K562 treated with DMSO at 1 percent for 12 hours (cell line): ENCODE measurements around the gene SLC25A20. TPM values are rescaled to one million over a fixed set of nuclear protein-coding genes. Genes with fewer than 3 reads are reported as not detected.

ENCODE experiments used
- total RNA-seq: library from RNA; unstranded; fragments of 300-600 nt; gene quantifications from 2 replicates; pipeline ENCODE4 v1.2.3, GENCODE V29; 2022; ENCODE audit not compliant: insufficient read depth

The SLC25A20 gene
- total RNA-seq: 12.7 and 21.9 TPM in 2 replicates

DNA sequence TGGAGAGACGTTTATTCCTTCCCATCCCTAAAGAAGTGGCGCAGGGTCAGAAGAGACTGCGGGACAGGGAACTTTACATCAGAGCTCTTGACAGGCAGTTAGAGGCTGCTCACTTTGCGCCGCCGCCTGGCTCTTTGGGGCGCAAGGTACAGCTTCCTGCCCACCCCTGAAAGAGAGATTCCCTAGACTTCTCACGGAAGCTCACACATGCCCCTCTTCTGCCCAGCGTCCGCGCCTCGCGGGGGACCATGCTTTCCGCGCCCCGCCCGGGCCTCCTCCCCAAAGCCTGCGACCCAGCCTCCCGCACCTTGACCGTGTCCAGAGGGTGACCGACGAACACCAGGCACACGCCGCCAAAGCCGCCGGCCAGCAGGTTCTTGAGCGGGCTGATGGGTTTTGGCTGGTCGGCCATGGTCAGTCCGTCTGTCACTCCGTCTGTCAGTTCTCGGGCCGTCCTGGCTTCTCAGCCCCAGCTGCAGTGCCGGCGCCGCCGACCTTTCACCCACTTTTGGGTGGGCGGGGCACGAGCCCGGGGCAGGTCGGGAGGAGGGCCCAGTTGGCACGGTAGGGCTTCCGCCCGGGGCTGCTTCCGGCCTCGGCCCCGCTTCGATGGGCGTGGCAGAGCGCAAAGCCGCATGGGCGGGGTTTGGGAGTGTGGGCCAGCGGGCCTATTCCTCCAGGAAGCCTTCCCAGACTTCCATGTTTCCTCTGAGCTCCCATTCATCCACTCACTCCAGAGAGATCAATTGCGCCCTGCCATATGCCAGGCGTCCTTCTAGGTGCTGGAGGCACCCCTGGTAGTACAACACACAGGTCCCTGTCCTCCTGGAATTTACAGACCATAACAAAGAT, at the start of gene SLC25A20:
Gene SLC25A20, minus strand, starts transcription at position 500 of the 852 bp plus-strand sequence. Its CDS starts 88 bp downstream, at position 412.

GRCh38 chr3:48918388-48919214, 19.9 kb upstream of the SLC25A20 start, which contains the start of gene ARIH2:
ARIH2 (plus strand) TSS chr3:48918842; CDS start chr3:48927559, 8,717 bp downstream.

DNA sequence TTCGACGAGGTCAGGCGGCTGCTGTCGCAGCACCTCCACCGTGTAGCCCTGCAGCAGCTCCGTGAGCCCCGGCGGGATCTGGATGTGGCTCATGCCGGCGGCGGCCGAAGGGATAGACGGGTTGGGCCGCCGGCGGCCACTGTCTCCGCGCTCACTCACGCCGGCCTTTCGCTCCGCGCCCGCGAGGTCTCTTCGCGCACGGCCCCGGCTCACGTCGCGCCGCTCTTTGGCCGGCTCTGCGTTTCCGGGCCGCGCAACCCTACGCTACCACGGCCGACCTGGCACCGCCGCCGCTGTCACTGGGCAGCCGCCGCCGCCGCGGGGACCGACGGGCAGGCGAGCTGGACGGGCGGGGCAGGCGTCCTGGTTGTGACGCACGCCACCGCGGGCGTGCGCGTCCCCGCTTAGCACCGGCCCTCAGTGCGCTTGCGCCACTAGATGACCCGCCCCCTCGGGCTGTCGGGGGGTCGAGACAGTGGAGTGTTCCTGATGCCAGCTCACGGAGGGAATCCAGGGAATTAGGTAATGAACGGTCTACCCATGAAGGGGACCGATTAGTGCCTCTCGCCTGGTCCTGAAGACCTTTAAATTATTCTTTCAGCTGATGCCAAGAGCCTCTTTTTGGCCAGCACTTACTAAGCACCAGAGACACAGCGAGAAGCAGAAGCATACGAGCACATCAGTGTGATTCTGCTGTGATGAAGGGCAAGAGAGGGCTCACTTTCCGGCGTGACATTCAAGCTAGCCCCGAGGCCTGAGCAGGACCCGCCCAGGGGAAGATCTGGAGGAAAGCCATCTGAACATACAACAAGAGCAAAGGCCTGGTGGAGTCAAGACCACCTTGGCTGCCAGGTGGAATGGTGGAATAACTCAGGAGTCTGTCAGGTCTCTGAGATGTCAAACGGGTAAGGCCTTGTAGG, 50.9 kb downstream of the SLC25A20 start, which contains the start of gene PRKAR2A:
Gene PRKAR2A, minus strand, starts transcription at position 371 of the 920 bp plus-strand sequence. Its CDS starts 278 bp downstream, at position 93.

Other genes starting within 250 kb of the SLC25A20 start
- 1.1 and 1.6 TPM in 2 replicates for gene CELSR3, start 236.0 kb downstream of the SLC25A20 start, total RNA-seq
- 11.4 and 21.2 TPM in 2 replicates for gene NCKIPSD, start 213.0 kb downstream of the SLC25A20 start, total RNA-seq
- 48.6 and 60.0 TPM in 2 replicates for gene IP6K2, start 181.7 kb downstream of the SLC25A20 start, total RNA-seq
- 16.2 and 51.3 TPM in 2 replicates for gene PRKAR2A, start 51.0 kb downstream of the SLC25A20 start, total RNA-seq
- gene ARIH2, start 20.0 kb upstream of the SLC25A20 start, total RNA-seq: 33.9 and 67.8 TPM in 2 replicates
- gene P4HTM, start 91.4 kb upstream of the SLC25A20 start, total RNA-seq: 1.0 and 1.2 TPM in 2 replicates
- gene WDR6, start 108.5 kb upstream of the SLC25A20 start, total RNA-seq: 65.3 and 89.4 TPM in 2 replicates
- 13.1 and 15.2 TPM in 2 replicates for gene DALRD3, start 119.7 kb upstream of the SLC25A20 start, total RNA-seq
- gene NDUFAF3, start 123.2 kb upstream of the SLC25A20 start, total RNA-seq: 23.1 and 36.9 TPM in 2 replicates
- gene IMPDH2, start 130.5 kb upstream of the SLC25A20 start, total RNA-seq: 249 and 251 TPM in 2 replicates
- 16.5 and 49.3 TPM in 2 replicates for gene QRICH1, start 195.2 kb upstream of the SLC25A20 start, total RNA-seq
- 368 and 553 TPM in 2 replicates for gene QARS1, start 205.9 kb upstream of the SLC25A20 start, total RNA-seq
- gene USP19, start 221.9 kb upstream of the SLC25A20 start, total RNA-seq: 29.2 and 56.3 TPM in 2 replicates
- 23.1 and 34.9 TPM in 2 replicates for gene LAMB2, start 234.2 kb upstream of the SLC25A20 start, total RNA-seq